Measurements from ENCODE around the gene UFD1.

UFD1 gene, protein sequence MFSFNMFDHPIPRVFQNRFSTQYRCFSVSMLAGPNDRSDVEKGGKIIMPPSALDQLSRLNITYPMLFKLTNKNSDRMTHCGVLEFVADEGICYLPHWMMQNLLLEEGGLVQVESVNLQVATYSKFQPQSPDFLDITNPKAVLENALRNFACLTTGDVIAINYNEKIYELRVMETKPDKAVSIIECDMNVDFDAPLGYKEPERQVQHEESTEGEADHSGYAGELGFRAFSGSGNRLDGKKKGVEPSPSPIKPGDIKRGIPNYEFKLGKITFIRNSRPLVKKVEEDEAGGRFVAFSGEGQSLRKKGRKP

DNA sequence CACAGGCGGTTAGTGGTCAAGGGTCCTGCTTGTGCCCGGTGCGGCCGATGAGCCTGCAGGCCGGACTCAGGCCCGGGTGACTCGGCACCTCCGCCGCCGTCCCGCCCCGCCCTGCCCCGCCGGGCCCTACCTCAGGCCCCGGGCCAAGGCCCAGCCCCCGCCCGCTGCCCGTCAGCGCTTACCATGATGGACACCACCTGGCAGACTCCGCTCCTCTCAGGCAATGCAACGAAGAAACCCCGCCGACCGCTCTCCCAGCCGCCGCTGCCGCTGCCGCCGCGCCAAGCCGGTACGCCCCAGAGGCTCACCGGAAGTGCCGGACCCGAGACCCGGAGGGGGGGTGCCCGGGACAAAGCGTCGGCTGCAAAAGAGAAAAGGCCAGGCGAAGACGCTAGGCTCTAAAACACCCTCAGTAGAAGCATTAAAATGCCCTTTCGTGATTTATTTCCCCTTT lies at the start of gene UFD1:
Gene UFD1, minus strand, starts transcription at position 293 of the 454 bp plus-strand sequence. Its CDS starts 108 bp downstream, at position 185.
- DNase-seq (ENCODE audit: low read depth in 2 of 2) = peak; percentile 68 to 71

DNA sequence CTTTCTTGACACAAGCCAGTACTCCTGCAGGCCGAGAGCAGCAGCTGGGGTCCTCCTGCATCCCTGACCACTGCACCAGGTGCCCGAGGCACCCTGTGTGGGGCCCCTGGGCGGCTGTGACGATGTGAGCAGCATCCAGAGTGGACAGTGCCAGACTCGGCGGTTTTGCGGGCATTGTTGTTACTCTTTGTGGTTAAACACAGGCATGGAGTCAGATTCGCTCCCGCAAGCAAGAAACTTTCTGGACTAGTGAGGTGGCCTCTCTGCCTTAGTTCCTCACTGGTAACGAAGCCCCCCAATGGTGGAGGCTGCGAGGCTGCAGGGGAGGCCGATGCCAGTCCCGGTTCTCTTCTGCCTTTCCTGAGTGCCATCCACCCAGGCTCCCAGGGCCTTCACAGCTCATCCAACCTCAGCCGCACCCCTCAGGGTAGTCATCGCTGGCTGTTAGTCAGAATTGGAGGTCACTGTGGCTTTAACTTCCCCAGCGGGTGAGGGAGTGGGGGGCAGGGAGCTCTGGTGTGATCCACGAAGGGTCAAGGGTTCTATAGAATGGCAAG lies 48.9 kb upstream of the UFD1 start:
- DNase-seq (ENCODE audit: low read depth in 2 of 2) = no peak

DNA sequence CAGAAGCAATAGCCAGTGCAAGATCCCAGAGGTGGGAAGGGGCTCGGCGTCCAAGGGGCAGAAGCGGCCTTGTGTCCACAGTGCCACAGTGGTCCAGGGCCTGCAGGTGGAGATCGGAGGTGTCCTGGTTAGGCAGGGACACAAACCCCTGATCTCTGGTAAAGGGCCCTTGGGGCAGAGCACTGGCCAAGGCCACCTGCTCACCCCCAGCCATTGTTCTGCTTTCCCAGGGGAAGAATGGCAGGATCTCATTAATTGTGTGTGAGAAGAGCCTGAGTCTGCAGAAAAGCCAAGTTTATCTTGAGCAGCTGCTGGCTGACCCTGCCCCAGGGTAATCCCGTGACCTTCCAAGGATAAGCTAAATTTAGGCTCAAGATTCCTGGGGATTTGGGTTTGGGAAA lies 48.3 kb upstream of the UFD1 start:
- no peak for DNase-seq (ENCODE audit: low read depth in 2 of 2)

DNA sequence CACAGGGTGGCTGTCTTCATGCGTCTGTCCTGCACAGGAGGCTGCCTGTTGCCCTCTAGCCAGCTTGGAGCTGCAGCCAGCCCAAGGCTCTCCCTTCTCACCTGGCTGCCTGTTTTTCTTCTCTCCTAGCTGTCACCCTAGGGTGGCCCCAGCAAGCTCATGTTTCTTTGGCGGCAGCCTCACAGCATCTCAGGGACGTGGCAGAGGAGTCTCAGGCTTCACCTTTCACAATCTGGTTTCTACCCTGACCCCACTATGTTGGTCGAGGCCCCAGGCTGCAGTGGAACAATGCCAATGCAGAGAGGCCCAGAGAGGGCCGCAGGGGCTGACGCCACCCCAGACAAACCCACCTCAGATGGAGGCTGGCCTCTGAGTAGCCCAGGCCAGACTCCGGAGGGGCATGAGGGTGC lies 47.7 kb upstream of the UFD1 start:
- no peak for DNase-seq (ENCODE audit: low read depth in 2 of 2)

DNA sequence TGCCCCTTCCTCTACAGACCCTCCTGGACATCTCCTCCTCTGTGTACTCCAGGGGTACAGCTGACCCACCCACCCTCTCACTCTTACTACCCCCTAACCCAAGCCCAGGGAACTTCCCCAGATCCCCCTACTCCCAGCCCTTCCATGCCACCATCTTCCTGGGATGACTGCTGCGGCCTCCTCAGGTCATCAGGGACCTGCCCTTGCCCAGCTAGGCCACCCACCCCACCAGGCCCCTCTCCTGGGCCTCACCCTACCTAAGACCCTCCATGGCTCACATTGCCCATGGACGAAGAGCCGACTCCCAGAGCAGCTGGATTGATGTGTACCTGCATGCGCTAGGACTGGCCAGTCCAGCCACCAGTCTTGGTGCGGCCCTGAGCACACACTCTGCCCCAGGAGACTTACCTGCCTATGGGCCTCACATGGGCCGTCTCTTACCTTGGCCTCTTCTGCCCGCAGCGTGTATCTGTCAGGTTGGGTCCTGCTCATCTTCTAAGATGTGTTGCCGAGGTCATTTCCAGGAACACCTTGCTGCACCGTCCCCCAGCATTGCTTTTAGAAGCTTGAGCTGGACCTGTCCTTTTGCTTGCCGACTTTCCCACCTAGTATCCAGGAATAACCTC lies 47.2 kb upstream of the UFD1 start:
- no peak for DNase-seq (ENCODE audit: low read depth in 2 of 2)

DNA sequence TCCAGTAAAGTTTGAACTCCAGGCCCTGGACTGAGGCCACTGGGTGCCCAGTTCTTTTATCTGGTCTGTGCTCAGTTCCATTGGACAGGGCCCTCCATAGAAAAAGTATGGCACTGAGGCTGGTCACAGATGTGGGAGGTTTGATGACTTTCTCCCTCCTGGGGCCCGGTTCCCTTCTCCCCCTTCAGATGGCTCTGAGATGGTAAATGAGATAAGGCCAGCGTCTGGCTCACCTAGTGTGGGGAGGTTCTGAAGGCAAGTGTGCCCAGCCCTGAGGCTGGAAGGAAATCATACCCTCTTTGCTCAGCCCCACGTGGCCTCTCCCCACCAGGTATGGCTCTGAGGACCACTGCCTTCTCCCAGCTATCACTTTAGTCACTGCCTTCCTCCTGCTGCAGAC lies 46.7 kb upstream of the UFD1 start:
- no peak for DNase-seq (ENCODE audit: low read depth in 2 of 2)

DNA sequence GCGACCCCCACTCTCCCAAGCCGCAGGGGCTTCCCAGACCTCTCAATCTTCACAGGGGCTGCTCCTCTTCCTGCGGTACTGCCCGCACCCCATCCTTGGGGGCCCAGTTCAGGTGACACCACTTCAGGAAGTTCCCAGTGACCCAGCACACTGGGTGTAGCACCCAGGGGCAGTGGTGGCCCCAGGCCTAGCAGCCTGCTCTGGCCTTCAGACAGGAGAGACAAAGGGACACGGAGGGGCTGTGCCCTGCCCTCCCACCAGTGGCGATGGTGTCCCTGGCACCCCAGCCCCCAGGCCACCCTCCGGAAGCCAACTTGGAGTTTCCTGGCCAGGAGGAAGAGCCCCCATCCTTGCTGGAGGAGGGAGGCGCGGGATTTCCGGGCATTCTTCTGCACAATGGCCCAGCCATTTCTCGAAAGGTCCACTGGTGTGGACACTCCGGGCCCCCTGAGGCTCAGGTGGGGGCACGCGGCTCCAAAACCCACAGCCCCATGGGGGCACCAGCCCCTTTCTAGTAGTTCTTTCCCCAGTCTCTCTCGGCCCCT lies 46.2 kb upstream of the UFD1 start:
- DNase-seq (ENCODE audit: low read depth in 2 of 2) = no peak

DNA sequence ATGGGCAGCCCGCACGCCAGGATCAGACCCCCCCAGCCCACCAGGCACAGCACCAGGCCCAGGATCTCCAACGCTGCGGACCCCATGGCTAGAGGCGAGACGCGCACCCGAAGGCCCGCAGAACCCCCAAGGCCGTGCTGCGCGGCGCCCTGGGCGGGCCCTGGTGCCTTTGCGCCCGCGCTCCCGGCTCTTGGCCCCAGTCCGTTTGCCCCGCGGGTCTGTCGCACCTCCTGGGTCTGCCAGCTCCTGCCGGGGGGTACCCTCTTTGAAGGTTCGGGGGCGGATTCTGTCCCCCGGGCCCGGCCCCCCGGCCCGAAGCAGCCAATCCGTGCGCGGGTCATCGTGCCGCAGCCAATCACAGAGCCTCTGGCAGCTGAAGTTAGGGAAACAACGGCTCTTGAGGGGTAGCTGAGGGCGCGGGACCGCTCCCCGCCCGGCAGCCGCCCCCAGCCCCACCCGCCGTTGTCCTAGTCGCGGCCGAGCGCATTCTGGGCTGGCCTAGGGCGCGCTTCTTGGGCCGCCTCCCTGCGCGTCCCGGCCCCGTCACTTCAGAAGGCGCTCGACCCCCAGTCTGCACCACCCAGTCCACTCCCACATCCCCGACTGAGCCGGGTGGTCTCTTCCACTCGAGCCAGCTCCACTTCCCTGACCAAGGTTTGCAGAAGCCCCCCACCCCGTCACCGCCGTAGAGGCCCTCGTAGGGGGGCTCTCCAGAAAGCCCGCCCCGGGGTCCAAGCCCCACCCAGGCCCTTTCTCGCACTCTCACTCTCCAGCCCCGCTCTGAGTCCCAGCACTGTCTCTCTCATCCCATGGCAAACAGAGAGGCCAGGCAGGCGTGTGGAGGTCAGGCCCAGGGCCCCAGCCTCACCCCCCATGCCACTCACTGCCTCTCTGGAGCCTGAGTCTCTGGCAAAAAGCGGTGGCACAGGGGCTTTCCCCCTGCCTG lies 45.5 kb upstream of the UFD1 start, which contains the start of gene CLDN5:
Gene CLDN5, minus strand, starts transcription at position 241 of the 946 bp plus-strand sequence. Its CDS starts 155 bp downstream, at position 86.
- no peak for DNase-seq (ENCODE audit: low read depth in 2 of 2)

DNA sequence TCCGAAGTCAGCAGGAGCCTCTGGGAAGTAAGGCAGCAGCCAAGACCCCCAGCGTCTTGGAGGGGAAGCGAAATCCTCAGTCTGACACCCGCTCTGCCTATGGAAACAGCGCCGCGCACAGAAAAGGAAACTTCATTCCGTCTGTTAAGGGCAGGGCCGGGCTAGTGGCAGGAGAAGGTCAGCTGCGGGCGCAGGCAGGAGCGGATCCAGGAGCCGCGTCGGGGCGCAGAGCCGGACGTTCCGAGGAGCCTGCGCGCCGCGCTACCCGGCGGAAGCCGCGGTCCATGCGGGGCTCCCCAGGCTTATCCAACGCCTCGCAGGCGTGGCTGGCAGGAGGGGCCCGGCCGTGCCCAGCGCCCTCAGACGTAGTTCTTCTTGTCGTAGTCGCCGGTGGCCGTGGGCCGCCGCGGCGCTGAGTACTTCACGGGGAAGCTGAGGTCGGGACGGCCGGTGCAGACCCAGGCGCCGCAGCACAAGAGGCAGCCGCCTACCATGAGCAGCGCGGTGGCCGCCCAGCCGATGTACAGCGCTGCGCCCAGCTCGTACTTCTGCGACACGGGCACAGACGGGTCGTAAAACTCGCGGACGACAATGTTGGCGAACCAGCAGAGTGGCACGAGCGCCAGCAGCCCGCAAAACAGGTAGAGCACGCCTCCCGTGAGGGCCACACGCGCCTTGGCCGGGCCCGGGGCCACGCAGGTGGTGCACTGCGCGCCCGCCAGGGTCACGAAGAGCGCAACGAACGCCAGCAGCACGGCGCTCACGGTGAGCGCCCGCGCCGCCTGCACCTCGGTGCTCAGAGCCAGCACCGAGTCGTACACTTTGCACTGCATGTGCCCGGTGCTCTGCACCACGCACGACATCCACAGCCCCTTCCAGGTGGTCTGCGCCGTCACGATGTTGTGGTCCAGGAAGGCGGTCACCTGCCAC lies 44.5 kb upstream of the UFD1 start:
- DNase-seq (ENCODE audit: low read depth in 2 of 2) = no peak

DNA sequence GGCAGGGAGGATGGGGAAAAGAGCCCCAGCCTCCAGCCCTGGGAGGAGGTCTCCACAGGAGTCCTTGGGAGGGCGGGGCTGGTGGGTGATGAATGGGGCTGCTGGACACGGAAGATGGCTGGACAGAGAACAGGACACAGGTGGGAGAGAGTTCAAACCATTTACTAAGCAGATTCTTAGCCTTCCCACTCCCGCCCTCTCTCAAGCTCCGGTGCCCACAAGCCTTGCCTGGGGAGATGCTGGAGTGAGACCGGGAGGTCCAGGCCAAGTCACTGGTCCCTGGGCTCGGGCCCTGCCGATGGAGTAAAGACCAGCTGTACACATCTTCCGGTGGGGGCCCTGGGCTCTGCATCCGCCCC lies 43.9 kb upstream of the UFD1 start:
- no peak for DNase-seq (ENCODE audit: low read depth in 2 of 2)

DNA sequence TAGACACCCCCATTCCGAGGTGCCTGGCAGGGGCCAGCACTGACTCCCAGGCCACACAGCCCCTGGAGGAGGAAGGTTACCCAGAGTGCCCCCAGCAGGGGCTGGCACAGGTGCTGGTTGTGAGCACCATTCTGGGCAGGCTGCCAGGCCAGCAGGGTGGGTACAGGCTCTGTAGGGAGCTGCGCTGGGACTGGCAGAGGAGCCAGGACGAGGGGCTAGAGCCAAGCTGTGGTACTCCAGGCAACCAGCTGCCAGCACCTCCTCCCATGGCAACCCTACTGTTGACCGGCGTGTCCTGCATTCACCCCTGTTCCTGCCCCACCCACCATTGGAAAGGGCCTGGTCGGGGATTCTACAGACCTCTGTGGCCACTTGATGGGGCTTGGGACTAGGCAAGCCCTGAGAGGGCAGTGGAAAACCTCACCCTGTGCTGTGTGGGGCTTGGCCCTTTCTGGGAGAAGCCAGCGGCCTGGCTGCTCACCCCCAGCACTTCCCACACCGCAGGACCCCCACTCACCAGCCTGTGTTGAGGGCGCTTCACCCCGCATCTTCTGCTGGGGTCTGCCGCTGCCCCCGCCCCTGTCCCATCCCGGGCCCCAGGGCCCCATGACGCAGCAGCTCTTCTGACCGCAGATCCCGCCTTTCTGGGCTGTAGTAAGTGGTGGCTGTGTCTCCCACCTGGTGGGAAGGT lies 43.3 kb upstream of the UFD1 start:
- DNase-seq (ENCODE audit: low read depth in 2 of 2) = no peak

DNA sequence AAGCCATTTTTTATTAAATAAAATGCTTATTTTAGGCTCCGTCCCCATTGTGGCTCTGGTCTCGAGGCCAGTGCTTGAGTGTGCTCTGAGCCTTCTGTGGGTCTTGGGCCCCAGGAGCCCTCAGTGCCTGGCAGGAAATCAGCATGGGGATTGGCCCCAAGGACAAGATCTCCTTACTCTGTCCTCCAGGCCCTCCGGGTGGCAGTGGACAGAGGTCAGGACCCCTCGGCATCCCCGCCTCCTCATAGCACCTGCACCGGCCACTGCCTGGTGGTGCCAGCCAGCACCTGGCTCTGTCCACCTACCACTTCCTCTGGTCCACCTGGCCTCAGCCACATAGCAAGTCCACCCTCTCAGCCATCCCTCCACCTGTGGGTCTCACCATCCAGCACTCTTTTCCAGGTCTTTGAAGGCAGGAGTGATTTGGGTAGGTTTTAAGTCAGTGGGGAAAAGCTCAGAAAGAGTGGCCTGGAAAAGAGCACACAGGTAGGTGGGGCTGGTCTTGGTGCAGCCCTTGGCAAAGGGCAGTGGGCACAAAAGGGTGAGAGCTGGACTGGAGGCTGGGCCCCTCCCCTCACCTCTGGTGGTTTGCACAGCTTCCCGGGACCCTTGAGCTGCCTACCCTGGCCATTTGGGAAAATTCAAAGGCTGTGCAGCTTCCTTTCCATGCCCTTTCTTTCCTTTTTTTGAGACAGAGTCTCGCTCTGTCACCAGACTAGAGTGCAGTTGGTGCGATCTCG lies 41.7 kb upstream of the UFD1 start:
- no peak for DNase-seq (ENCODE audit: low read depth in 2 of 2)

DNA sequence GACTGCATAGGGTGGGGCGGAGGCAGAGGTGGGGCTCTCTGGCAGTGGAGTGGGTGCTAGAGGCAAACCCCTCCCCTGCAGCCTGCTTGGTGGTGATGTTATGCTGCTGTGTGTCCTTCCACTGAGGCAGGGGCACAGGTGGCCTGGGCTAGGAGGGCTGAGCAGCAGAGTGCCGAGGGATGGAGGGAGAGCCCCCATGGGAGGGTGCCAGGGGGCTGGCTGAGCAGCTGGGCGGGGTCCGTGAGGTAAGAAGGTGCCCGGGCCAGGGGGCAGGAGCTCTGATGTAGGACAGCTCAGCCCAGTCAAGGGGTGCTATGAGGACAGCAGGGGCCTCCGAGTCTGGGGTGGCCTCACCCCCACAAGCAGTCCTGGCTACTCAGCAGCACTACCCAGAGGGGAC lies 41.0 kb upstream of the UFD1 start:
- DNase-seq (ENCODE audit: low read depth in 2 of 2) = no peak

DNA sequence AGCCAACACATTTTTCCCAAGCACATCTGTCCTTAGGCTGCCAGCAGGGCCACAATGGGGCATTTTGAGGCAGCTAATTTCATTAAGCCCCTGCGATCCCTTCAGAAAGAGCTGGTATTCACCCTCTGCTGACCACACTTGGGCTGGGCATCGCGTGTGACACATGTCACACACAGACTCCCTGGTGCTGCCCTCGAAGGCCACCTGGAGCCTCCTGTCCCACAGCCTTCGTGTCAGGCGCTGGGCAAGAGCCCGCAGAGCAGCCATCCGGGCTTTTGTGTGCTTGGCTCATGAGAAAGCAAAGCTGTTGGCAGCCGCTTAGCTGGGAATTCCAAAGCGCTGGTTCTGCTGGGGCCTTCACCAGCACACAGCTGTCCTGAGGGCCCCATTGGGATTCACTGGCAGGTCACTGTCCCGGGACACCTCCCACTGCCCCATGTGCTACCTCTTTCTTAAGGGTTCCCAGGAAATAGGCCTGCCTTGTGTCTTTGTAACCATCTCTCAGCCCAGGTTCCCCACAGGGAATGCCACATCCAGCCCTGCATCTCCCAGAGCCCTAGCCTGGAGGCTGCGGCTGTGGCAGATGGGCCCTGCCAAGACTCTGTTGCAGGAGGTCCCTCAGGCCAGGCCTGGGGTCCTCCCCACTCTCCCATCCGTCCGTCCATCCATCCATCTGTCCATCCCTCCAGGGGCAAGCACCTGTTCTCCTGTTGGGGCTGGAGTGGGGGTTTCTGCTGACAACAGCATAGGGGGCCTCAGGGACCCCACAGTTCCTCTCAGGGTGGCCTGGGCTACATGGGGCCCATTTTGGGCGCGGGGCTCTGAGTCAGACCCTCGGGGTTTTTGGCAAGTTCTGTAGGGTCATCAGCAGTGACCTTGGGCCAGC lies 40.3 kb upstream of the UFD1 start:
- no peak for DNase-seq (ENCODE audit: low read depth in 2 of 2)

DNA sequence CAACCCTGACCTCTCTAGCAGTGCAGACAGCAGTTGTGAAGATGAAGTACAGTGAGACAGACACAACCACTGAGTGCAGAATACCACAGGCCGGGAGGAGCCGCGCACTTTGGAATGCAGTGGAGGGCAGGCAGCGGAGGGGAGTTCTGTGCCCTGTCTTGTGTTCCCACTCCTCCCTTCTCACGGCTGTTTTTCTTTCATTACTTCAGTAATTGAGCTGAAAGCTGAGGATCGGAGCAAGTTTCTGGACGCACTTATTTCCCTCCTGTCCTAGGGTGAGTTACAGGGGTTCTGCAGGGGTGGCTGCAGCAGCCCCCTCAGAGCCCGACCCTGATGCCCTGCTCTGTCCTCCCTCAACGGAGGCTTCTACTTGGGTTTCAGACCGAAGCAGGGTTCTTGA lies 39.6 kb upstream of the UFD1 start:
- DNase-seq (ENCODE audit: low read depth in 2 of 2) = no peak

DNA sequence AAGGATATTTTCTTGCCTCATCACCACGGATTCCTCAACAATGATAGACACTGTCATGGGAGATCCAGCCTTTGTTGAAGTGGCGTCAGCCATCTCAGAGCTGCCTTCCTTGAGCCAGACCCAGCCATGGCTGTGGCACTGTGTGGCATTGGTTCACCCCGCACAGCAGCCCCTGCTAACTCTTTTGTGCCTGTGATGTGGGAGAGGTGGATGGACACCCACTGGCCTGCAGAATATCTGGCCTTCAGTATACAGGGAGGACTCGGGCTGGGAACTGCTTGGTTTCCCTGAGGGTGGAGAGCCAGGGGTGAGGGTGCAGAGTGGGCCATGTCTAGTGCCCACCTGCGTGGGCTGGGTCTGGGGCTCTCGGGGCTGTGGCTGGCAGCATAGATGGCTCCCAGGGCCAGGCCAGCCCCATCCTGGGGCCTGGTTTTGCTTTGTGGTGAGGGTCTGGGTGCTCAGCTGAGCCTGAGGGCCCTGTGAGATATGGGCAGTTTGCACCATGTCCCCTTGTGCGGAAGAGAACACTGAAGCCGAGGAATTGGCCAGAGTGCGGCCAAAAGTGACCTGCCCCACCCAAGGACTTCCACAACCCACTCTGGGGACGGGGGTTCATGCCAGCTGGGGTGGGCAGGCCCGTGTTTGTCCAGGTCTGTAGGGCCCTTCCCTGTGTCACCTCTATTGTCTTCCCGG lies 39.1 kb upstream of the UFD1 start:
- DNase-seq (ENCODE audit: low read depth in 2 of 2) = no peak

DNA sequence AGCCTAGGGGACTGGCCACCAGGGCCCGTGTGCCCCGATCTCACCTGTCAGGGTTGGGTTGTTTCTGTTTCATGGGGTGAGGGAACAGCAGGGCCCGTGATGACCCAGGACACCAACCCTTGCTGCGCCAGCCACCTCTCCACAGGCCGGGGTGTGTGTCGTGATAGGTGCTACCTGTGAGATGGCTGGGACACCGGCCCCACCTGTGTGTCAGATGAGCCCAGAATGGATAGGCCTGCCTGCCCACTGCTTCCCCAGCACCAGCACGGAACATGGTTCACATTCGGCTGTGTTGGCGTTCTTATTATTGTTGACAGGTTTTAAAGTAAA lies 38.1 kb upstream of the UFD1 start:
- no peak for DNase-seq (ENCODE audit: low read depth in 2 of 2)
